Cardiac muscle cell (in vitro differentiated cells and primary cell): ENCODE data around the gene OR10AG1. TPM values are rescaled to one million over a fixed set of nuclear protein-coding genes. Genes with fewer than 3 reads are reported as not detected.

Experiments used
- DNase-seq, 2 donors: peaks; one replicate each; pipeline versions ENCODE4 v3.0.0 to v3.0.0-alpha.2; 2010 to 2017; ENCODE audit warnings: low read depth in 1 of 2, low spot score in 1 of 2
- H3K27ac ChIP-seq: fragments of 200-600 bp; sonication (generic); 2 replicates; pipeline ENCODE4 v1.5.1; 2016
- H3K27me3 ChIP-seq: fragments of 200-600 bp; sonication (generic); 2 replicates; pipeline ENCODE4 v1.6.0; 2016; ENCODE audit warnings: control low read depth
- H3K36me3 ChIP-seq: fragments of 200-600 bp; sonication (generic); 2 replicates; pipeline ENCODE4 v1.5.1; 2016; ENCODE audit warnings: control low read depth
- H3K4me1 ChIP-seq: fragments of 200-600 bp; sonication (generic); 2 replicates; pipeline ENCODE4 v1.8.1; 2017; ENCODE audit warnings: low read depth, mild to moderate bottlenecking, mixed run types
- H3K4me3 ChIP-seq: fragments of 200-600 bp; sonication (generic); 2 replicates; pipeline ENCODE4 v1.5.1; 2016; ENCODE audit warnings: mild to moderate bottlenecking
- H3K9me3 ChIP-seq: fragments of 200-600 bp; sonication (generic); 2 replicates; pipeline ENCODE4 v1.5.1; 2017; ENCODE audit warnings: low read depth, mild to moderate bottlenecking, control low read depth
- polyA plus RNA-seq: library from polyadenylated mRNA; unstranded; fragments of >200 nt; fragmentation: Nextera tagmentation; extraction: Ambion mirVana; gene quantifications from 2 replicates; pipeline ENCODE4 v1.2.1, GENCODE V29; 2016
- total RNA-seq: library from RNA; depleted of rRNA; stranded (reverse); fragments of >200 nt; gene quantifications from 2 replicates; pipeline ENCODE4 v1.2.3, GENCODE V29; 2016
- TF ChIP-seq, protein P1 (sequence below): IDR thresholded peaks from 2 replicates; pipeline ENCODE4 v1.5.1; 2012; ENCODE audit warnings: low read depth, mild to moderate bottlenecking, low read length

The OR10AG1 gene
- total and polyA plus RNA-seq, 2 experiments from 2014 or later: not detected

DNA sequence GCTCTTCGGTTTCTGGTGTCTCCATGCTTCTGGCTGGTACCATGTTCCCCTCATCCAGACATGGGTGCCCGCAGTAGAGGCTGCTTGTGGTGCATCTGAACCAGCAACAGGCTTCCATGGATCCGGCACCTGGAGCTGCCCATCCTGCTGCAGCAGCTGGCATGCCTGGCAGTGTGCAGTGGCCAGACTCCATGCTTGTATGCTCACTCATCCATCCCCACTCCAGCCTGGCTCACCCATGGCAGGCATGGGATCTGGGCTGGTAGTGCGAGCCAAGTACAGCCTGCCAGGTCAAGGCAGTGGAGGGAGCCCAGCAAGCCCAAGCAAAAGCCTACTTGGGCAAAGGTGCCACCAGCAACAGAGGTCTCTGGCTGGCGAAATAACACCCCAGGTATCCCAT is 49.2 kb downstream of the OR10AG1 start:
- Histone ChIP-seq H3K4me1 (no peaks in the 10 kb centered on the region), H3K27me3 (no peaks in the 10 kb centered on the region), H3K4me3 (no peak overlapping the region), H3K27ac (no peak overlapping the region), H3K9me3 (no peaks in the 10 kb centered on the region), H3K36me3 (no peaks in the 10 kb centered on the region)
- TF ChIP-seq, protein P1, sequence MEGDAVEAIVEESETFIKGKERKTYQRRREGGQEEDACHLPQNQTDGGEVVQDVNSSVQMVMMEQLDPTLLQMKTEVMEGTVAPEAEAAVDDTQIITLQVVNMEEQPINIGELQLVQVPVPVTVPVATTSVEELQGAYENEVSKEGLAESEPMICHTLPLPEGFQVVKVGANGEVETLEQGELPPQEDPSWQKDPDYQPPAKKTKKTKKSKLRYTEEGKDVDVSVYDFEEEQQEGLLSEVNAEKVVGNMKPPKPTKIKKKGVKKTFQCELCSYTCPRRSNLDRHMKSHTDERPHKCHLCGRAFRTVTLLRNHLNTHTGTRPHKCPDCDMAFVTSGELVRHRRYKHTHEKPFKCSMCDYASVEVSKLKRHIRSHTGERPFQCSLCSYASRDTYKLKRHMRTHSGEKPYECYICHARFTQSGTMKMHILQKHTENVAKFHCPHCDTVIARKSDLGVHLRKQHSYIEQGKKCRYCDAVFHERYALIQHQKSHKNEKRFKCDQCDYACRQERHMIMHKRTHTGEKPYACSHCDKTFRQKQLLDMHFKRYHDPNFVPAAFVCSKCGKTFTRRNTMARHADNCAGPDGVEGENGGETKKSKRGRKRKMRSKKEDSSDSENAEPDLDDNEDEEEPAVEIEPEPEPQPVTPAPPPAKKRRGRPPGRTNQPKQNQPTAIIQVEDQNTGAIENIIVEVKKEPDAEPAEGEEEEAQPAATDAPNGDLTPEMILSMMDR: no peak
- DNase-seq: no peak

Other genes starting within 250 kb of the OR10AG1 start
- not detected in 2 replicates for gene OR5D13, start 196.5 kb downstream of the OR10AG1 start, total RNA-seq
- gene OR5D13, start 196.5 kb downstream of the OR10AG1 start, polyA plus RNA-seq: not detected in 2 replicates
- gene OR5D14, start 174.4 kb downstream of the OR10AG1 start, total RNA-seq: not detected in 2 replicates
- not detected in 2 replicates for gene OR5D14, start 174.4 kb downstream of the OR10AG1 start, polyA plus RNA-seq
- gene OR5L1, start 158.6 kb downstream of the OR10AG1 start, total RNA-seq: not detected in 2 replicates
- not detected in 2 replicates for gene OR5L1, start 158.6 kb downstream of the OR10AG1 start, polyA plus RNA-seq
- not detected in 2 replicates for gene OR5D18, start 150.3 kb downstream of the OR10AG1 start, total RNA-seq
- not detected in 2 replicates for gene OR5D18, start 150.3 kb downstream of the OR10AG1 start, polyA plus RNA-seq
- not detected in 2 replicates for gene OR5L2, start 142.7 kb downstream of the OR10AG1 start, total RNA-seq
- not detected in 2 replicates for gene OR5L2, start 142.7 kb downstream of the OR10AG1 start, polyA plus RNA-seq
- gene OR5D16, start 131.2 kb downstream of the OR10AG1 start, total RNA-seq: not detected in 2 replicates
- not detected in 2 replicates for gene OR5D16, start 131.2 kb downstream of the OR10AG1 start, polyA plus RNA-seq
- not detected in 2 replicates for gene TRIM51, start 86.6 kb downstream of the OR10AG1 start, total RNA-seq
- gene TRIM51, start 86.6 kb downstream of the OR10AG1 start, polyA plus RNA-seq: not detected in 2 replicates
- not detected in 2 replicates for gene OR5W2, start 55.4 kb downstream of the OR10AG1 start, total RNA-seq
- gene OR5W2, start 55.4 kb downstream of the OR10AG1 start, polyA plus RNA-seq: not detected in 2 replicates
- gene OR5I1, start 33.5 kb downstream of the OR10AG1 start, total RNA-seq: not detected in 2 replicates
- not detected in 2 replicates for gene OR5I1, start 33.5 kb downstream of the OR10AG1 start, polyA plus RNA-seq
- gene OR5F1, start 24.7 kb upstream of the OR10AG1 start, total RNA-seq: not detected in 2 replicates
- gene OR5F1, start 24.7 kb upstream of the OR10AG1 start, polyA plus RNA-seq: not detected in 2 replicates
- gene OR5AS1, start 57.7 kb upstream of the OR10AG1 start, total RNA-seq: not detected in 2 replicates
- not detected in 2 replicates for gene OR5AS1, start 57.7 kb upstream of the OR10AG1 start, polyA plus RNA-seq
- gene OR8I2, start 123.4 kb upstream of the OR10AG1 start, total RNA-seq: not detected in 2 replicates
- not detected in 2 replicates for gene OR8I2, start 123.4 kb upstream of the OR10AG1 start, polyA plus RNA-seq
- not detected in 2 replicates for gene OR8H2, start 133.7 kb upstream of the OR10AG1 start, total RNA-seq
- not detected in 2 replicates for gene OR8H2, start 133.7 kb upstream of the OR10AG1 start, polyA plus RNA-seq
- gene OR8H3, start 152.4 kb upstream of the OR10AG1 start, total RNA-seq: not detected in 2 replicates
- not detected in 2 replicates for gene OR8H3, start 152.4 kb upstream of the OR10AG1 start, polyA plus RNA-seq
- gene OR8J3, start 170.3 kb upstream of the OR10AG1 start, total RNA-seq: not detected in 2 replicates
- not detected in 2 replicates for gene OR8J3, start 170.3 kb upstream of the OR10AG1 start, polyA plus RNA-seq
- not detected in 2 replicates for gene OR8K5, start 190.4 kb upstream of the OR10AG1 start, total RNA-seq
- not detected in 2 replicates for gene OR8K5, start 190.4 kb upstream of the OR10AG1 start, polyA plus RNA-seq
- not detected in 2 replicates for gene OR5J2, start 206.7 kb upstream of the OR10AG1 start, total RNA-seq
- gene OR5J2, start 206.7 kb upstream of the OR10AG1 start, polyA plus RNA-seq: not detected in 2 replicates